Activated effector memory CD4-positive, alpha-beta T cell treated with anti-CD3 and anti-CD28 coated beads, Interleukin-2, amount 50 U/mL, for 16 hours (primary cell): Measurements from ENCODE around the gene GPATCH8.
A peak's percentile ranks its signal among the peaks of the same experiment; 100 is the strongest.
"Not testable (repeated sequence)": the region's sequence is repeated elsewhere in the genome, so short reads cannot be mapped to it uniquely, and the experiment has no call there.

Source experiments
- DNase-seq: peaks from one replicate; pipeline ENCODE4 v3.0.0-alpha.2; 2020

GPATCH8 gene

GRCh38 chr17:44527102-44527501 is 23.9 kb upstream of the GPATCH8 start:
- no peak for DNase-seq

DNA sequence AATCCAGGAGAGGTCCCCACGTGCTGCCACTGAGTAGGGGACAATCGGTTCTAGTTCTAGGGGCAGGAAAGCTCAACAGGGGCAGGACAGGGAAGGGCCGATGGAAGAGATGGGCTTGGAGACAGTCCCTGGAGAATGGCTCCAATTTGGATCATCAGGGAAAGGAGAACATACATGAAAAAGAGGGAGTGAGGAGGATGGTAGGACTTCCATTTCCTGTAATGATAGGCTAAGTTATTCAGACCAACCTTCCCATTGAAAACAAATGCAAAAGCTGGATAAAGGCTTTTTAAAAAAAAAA is 20.4 kb upstream of the GPATCH8 start:
- no peak for DNase-seq

- DNase-seq, result peak; percentile 77
Measured at GRCh38 chr17:44522883-44523671, 19.9 kb upstream of the GPATCH8 start.

DNA sequence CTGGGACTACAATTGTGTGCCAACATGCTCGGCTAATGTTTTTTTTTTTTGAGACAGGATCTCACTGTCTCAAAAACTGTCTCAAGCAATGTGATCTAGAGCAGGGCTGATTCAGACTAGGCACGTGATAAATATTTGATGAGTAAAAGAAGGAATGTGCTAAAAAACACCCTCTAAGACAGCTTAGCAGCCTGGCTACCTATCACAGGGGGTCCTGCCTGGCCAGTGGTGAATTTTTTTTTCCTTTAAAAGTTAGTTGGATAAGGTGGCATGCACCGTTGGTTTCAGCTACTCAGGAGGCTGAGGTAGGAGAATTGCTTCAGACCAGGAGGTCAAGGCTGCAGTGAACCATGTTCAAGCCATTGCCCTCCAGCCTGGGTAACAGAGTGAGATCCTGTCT is 14.8 kb upstream of the GPATCH8 start:
- no peak for DNase-seq

DNA sequence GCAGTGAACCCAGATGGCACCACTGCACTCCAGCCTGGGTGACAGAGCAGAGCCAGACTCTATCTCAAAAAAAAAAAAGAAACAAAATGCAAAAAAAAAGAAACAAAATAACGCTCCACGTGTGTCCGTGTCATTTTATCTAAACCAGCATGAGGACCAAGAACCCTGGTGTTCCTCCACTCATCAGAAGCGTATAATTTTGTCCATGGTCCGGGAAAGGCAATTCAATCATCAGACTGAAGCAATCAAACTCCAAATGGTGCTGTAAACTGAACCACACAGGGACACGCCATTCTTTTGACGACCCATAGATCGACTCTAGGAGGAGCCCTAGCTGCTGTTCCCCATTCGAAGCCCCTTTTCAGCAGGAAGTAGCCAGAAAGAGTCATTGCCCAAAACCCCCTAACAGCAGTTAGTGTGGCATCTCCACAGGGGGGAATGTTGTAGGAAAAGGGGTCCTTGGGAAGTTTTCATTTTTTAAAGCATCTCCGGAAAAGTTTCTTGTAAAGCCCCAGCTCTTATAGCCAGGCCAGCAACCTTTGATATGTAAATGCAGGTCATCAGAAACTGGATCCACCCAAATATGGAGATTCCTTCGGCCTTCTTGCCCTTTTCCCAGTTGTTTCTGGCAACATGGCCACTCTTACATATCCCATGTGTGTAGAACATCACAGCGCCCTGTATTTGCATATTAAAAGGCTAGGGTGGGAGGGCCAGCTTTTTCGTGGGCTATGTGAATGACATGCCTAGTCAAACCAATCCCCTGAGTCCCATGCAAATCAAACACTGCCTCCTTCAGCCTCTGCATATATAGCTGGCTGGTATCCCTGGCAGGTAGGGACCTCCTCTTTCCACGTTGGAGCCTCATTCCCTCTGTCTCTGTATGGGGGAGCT is 8.3 kb upstream of the GPATCH8 start:
- DNase-seq, result not testable (repeated sequence)

- not testable (repeated sequence) for DNase-seq
Measured at GRCh38 chr17:44506939-44507604, 3.9 kb upstream of the GPATCH8 start.

DNA sequence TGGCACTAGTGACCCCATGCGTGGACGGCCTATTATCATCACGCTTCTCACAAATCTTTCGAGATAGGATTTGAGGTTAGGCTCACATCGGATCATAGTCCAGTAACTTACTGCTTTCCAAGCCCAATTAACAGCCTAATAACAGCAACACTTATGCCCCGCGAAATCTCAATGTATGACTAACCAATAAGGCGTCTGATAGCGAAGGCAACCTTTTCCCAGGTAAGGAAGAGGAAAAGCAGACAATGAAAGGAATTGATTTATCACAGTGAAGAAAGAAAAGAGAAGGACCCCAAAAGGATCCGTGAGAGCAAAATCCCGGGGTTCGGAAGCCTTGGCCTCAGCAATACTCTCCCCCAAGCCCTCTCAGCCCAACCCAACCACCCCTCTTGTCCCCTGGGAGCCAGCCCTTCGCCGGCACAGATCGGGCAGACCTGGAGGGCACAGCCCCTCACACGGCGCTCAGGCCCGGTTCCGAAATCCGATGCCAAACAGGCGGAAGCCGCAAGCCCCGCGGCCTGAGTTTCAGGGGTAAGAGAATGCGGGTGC is 534 bp downstream of the GPATCH8 start:
- DNase-seq, result no peak

GRCh38 chr17:44501866-44502375 is 1.3 kb downstream of the GPATCH8 start:
- DNase-seq, result no peak

- DNase-seq, result no peak
Measured at GRCh38 chr17:44499722-44500121, 3.5 kb downstream of the GPATCH8 start.

- DNase-seq, result no peak
Measured at GRCh38 chr17:44496815-44497214, 6.4 kb downstream of the GPATCH8 start.

- no peak for DNase-seq
Measured at GRCh38 chr17:44493339-44493738, 9.9 kb downstream of the GPATCH8 start.

DNA sequence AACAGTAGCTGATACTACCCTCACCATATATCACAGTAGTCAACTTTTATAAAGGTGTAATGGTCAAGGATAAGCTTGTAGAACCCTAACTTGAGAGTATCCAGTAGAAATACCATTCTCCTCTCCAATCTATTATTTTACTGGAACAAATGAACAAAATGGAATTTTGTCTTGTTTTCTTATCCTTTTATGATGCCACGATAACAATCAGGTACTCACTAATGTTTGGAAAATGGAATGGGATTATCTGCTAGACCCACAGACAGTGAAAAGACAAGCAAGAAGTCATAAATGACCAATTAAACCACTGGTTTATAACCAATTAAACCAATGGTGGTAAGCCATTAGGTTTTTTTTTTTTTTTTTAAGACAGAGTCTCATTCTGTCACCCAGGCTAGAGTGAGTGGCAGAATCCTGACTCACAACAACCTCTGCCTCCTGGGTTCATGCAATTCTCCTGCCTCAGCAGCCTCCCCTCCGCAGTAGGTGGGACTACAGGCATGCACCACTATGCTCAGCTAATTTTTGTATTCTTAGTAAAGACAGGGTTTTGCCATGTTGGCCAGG is 10.4 kb downstream of the GPATCH8 start:
- no peak for DNase-seq

DNA sequence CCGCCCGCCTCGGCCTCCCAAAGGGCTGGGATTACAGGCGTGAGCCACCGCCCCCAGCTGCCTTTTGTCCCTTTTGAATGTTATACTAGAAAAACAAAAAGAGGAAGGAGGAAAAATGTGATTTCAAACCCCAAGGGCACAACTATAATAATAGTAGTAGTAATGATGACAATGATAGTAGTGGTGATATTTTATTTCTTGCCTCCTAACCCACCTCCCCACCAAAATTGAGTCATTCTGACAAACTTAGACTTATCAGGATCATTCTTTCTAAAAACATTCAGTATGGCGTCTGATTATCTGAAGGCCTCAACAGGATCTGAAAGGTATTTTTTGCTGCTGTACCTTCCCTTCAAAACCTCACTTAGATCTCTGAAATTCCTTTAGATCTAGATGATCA is 13.6 kb downstream of the GPATCH8 start:
- no peak for DNase-seq

GRCh38 chr17:44487170-44487569 is 16.0 kb downstream of the GPATCH8 start:
- no peak for DNase-seq

GRCh38 chr17:44473367-44473766 is 29.8 kb downstream of the GPATCH8 start:
- DNase-seq, result no peak

DNA sequence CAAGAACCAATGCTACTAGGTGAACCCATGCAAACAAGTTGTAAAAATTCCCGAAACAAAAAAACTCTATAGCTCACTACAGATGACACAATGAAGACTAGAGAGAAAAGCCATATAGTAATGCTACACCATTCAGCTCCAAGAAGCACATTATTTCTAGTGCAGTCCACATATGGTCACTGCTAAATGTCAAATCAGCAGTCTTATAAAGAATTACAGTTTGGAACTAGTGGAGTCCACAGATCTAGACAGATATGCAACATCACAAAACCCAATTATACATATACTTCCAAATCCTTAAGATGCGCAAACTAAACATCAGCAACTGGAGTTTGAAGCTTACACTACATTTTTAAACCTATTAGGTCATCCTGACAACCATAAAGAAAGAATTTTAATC is 33.5 kb downstream of the GPATCH8 start:
- no peak for DNase-seq

DNA sequence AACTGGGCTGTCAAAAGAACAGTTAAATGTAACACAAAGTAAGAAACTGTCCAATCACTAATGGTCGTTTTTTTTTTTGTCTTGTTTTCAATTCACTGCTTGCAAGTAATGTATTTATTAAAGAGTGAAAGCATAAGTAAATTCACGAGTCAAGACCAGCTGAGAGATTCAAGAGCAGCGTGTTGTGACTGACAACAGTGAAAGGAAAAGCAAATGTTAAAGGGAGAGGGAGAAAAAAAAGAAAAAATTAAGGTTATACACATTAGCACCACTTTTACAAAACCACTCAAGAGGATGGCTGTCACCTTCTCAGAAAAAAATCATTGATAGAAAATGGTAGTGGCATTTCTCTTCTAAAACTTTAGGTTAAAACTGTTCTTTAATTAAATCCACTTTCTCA is 36.1 kb downstream of the GPATCH8 start:
- no peak for DNase-seq

DNA sequence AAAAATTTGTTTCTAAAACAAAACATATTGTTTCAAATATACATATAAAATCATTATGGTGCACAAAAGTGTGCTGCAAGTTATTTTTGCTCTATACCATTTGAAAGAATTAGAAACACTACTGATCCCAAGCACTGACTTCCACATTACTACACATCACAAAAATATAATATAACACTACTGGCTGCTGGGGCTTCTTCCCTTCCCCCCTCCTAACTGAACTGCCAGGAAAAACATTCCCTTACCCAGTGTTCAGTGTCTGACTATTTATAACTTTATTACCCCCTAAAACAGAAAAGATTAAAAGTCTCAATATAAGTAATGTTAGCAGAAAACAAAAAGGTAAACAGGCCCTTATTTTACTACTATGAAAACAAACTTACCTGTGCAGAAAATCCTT is 36.9 kb downstream of the GPATCH8 start:
- DNase-seq, result no peak

DNA sequence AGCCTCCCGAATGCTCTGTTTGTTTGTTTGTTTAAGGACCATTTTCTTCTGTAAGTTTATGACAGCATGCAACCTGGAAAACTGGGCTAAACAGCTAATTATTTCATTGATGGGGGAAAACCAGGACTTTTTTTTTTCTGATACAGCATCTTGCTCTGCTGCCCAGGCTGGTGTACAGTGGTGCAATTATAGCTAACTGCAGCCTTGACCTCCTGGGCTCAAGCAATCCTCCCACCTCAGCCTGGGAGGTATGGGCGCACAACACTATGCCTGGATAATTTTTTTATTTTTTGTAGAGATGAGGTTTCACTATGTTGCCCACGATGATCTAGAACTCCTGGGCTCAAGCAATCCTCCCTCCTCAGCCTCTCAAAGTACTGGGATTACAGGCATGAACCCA is 37.3 kb downstream of the GPATCH8 start:
- DNase-seq, result no peak

DNA sequence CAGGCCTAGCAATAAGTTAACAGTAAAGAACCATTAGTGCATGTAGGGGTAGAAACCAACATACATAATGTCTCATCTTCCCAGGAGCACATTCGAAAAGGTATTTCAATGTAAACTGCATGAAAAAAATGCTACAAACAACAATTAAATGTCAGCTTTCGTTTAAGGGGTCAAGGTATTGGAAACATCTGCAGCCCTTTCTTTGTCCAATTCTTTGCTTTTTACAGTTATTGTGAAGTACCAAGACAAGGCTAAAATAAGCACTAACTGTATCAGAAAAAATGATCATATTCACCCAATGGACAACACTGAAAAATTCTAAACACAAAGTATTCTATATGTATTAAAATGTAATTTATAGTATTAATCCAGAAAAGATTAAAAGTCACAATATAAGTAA is 37.9 kb downstream of the GPATCH8 start:
- DNase-seq, result no peak

DNA sequence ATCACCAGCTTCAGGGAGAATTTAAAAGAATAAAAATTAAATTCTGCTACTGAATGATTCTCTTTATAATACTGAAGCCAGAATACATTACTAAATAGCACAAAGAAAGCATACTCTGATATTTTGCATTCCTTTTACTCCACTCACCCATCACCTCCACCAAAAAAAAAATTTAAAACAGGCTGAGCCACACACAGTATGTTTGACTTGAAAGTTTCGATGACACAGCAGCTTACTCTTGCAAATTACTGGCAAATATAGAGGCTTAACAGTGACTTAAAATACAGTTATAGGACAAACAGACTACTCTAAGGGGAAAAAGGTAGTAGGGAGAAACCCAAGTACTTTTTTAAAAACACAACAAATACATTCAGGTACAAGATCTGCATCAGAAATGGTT is 39.2 kb downstream of the GPATCH8 start:
- DNase-seq, result no peak

GRCh38 chr17:44451832-44452231 is 51.4 kb downstream of the GPATCH8 start:
- no peak for DNase-seq
